ENCODE measurements around the gene ISM1. TPM values are rescaled to one million over a fixed set of nuclear protein-coding genes. Genes with fewer than 3 reads are reported as not detected.

Gene ISM1
- total and polyA plus RNA-seq, 2 experiments from 2014 or later, result 0.15 to 0.63 TPM

DNA sequence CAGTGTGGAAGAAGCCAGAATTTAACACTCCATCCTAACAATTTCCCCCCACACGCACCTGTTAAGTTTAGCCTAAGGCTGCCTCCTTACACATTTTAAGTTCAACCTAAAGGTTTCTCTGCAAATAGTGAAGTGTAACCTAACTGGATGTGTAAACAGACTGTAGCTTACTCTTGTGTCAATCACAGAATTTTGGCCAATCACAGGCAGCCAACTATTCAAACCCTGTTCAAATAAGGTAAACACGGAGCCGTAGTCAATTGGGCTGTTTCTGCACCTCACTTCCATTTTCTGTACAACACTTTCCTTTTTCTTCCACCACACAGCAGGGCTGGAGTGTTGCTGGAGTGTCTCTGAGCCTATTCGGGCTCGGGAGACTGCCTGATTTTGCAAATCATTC is 92.1 kb downstream of the ISM1 start (continued):
- TF ChIP-seq CTCF (conservative IDR thresholded peaks at IDR 0.05; ENCODE audit: low read depth in 2 of 2), result no peak
- TF ChIP-seq CREB1 (CRISPR knock-in tag; IDR thresholded peaks at IDR 0.05; ENCODE audit: low read depth), result no peak
- TF ChIP-seq NANOG (IDR thresholded peaks at IDR 0.05; ENCODE audit: borderline replicate concordance), result no peak
- TF ChIP-seq, protein P1, sequence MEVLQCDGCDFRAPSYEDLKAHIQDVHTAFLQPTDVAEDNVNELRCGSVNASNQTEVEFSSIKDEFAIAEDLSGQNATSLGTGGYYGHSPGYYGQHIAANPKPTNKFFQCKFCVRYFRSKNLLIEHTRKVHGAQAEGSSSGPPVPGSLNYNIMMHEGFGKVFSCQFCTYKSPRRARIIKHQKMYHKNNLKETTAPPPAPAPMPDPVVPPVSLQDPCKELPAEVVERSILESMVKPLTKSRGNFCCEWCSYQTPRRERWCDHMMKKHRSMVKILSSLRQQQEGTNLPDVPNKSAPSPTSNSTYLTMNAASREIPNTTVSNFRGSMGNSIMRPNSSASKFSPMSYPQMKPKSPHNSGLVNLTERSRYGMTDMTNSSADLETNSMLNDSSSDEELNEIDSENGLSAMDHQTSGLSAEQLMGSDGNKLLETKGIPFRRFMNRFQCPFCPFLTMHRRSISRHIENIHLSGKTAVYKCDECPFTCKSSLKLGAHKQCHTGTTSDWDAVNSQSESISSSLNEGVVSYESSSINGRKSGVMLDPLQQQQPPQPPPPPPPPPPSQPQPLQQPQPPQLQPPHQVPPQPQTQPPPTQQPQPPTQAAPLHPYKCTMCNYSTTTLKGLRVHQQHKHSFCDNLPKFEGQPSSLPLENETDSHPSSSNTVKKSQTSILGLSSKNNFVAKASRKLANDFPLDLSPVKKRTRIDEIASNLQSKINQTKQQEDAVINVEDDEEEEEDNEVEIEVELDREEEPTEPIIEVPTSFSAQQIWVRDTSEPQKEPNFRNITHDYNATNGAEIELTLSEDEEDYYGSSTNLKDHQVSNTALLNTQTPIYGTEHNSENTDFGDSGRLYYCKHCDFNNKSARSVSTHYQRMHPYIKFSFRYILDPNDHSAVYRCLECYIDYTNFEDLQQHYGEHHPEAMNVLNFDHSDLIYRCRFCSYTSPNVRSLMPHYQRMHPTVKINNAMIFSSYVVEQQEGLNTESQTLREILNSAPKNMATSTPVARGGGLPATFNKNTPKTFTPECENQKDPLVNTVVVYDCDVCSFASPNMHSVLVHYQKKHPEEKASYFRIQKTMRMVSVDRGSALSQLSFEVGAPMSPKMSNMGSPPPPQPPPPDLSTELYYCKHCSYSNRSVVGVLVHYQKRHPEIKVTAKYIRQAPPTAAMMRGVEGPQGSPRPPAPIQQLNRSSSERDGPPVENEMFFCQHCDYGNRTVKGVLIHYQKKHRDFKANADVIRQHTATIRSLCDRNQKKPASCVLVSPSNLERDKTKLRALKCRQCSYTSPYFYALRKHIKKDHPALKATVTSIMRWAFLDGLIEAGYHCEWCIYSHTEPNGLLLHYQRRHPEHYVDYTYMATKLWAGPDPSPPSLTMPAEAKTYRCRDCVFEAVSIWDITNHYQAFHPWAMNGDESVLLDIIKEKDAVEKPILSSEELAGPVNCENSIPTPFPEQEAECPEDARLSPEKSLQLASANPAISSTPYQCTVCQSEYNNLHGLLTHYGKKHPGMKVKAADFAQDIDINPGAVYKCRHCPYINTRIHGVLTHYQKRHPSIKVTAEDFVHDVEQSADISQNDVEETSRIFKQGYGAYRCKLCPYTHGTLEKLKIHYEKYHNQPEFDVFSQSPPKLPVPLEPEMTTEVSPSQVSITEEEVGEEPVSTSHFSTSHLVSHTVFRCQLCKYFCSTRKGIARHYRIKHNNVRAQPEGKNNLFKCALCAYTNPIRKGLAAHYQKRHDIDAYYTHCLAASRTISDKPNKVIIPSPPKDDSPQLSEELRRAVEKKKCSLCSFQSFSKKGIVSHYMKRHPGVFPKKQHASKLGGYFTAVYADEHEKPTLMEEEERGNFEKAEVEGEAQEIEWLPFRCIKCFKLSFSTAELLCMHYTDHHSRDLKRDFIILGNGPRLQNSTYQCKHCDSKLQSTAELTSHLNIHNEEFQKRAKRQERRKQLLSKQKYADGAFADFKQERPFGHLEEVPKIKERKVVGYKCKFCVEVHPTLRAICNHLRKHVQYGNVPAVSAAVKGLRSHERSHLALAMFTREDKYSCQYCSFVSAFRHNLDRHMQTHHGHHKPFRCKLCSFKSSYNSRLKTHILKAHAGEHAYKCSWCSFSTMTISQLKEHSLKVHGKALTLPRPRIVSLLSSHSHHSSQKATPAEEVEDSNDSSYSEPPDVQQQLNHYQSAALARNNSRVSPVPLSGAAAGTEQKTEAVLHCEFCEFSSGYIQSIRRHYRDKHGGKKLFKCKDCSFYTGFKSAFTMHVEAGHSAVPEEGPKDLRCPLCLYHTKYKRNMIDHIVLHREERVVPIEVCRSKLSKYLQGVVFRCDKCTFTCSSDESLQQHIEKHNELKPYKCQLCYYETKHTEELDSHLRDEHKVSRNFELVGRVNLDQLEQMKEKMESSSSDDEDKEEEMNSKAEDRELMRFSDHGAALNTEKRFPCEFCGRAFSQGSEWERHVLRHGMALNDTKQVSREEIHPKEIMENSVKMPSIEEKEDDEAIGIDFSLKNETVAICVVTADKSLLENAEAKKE (CRISPR knock-in tag; IDR thresholded peaks at IDR 0.05), result no peak
- TF ChIP-seq EZH2phosphoT487 (IDR thresholded peaks at IDR 0.05; ENCODE audit: unreplicated experiment), result no peak

DNA sequence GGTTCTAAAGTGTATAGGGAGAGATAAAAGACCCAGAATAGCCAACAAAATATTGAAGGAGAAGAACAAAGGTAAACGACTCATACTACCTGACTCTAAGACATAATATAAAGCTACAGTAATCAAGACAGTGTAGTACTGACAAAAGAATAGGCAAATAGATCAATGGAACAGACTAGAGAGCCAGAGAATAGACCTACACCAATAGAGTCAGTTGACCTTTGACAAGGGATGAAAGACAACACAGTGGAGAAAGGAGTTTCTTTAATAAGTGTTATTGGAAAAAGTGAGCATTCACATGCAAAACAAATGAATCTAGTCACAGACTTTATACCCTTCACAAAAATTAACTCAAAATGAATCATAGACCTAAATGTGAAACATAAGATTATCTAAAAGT is 96.4 kb downstream of the ISM1 start:
- Histone ChIP-seq H4K20me1 (replicated peaks; ENCODE audit: insufficient read depth) (no peaks in the 10 kb centered on the region), H3K79me2 (replicated peaks; ENCODE audit: insufficient read depth) (no peaks in the 10 kb centered on the region), H2AFZ (no peak overlapping the region), H3K27ac (ENCODE audit: low read depth) (no peak overlapping the region), H3K4me3 (no peak overlapping the region), H3F3A (replicated peaks; ENCODE audit: low read depth) (no peaks in the 10 kb centered on the region), H3K36me3 (ENCODE audit: insufficient read depth) (no peaks in the 10 kb centered on the region), H3K4me2 (no peak overlapping the region), H3K4me1 (ENCODE audit: insufficient read depth) (no peaks in the 10 kb centered on the region), H3K9me2 (ENCODE audit: insufficient read depth) (peaks cover 5% of the 10 kb centered on the region), H3K27me3 (ENCODE audit: insufficient read depth) (no peaks in the 10 kb centered on the region)
- Mint-ChIP-seq H3K27ac (no peak overlapping the region), H3K36me3 (ENCODE audit: low read depth) (peaks cover 3% of the 10 kb centered on the region; the same call in 2 of the 3 replicates), H3K9me3 (peaks cover 4% of the 10 kb centered on the region; the same call in 2 of the 3 replicates), H3K4me1 (peaks cover 3% of the 10 kb centered on the region; the same call in 2 of the 3 replicates), H3K27me3 (ENCODE audit: insufficient read depth, low read depth, poor library complexity) (peaks cover 2% of the 10 kb centered on the region), H3K4me3 (no peak overlapping the region)
- DNase-seq (ENCODE audit: low spot score) (no peak), ATAC-seq (no peak)
- no peak for TF ChIP-seq POLR2AphosphoS5 (IDR thresholded peaks at IDR 0.05; ENCODE audit: low read depth)
- no peak for TF ChIP-seq CTCF (conservative IDR thresholded peaks at IDR 0.05; ENCODE audit: low read depth in 2 of 2)
- no peak for TF ChIP-seq NANOG (IDR thresholded peaks at IDR 0.05; ENCODE audit: borderline replicate concordance)
- TF ChIP-seq REST (IDR thresholded peaks at IDR 0.05; ENCODE audit: unreplicated experiment), result no peak
- no peak for TF ChIP-seq ZNF114 (CRISPR knock-in tag; IDR thresholded peaks at IDR 0.05)
- TF ChIP-seq JUNB (IDR thresholded peaks at IDR 0.05; ENCODE audit: unreplicated experiment), result no peak
